HG03520 (cell line): ENCODE data around the gene PPL.

Experiments used
- ATAC-seq: cut with Tn5 transposase; IDR thresholded peaks from one replicate; pipeline ENCODE4 v1.9.1; 2021; ENCODE audit warnings: mild to moderate bottlenecking, moderate library complexity; ENCODE audit not compliant: unreplicated experiment

Gene PPL

DNA sequence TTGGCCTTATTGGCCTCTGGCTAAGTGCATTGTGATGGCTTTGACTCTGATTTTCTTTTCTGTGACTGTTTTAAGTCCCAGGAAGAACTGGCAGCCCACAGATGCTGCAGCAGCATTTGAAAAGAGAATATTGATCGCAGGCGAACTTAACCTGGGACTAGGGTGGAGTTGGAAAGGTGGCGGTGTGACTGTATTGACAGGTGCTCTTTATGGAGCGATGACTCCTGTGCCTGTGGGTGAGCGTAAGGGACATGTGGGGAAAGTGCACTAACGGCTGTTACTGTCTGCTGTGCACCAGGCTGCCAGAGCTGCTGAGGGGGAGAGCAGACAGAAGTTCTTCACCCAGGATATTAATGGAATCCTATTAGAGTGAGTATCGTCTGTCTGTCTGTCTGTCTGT lies 68.4 kb downstream of the PPL start:
- no peak for ATAC-seq

DNA sequence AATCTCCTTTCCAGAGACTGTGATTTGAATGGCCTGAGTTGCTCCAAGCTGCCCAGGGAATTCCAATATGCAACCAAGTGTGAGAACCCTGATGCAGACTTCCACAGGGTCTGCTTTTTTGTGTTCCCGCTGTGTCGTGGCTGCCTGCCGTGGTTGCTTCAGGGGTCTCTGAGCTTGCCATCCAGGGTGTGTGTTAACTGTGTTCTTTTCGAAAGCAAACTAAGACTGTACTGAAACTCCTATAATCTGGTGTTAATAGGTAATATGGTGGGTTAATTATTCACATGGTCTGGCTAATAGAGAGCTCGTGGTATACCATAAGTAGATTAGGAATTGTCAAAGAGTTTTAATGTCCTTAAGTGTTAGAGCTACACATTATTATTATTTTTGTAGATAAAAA lies 68.9 kb downstream of the PPL start:
- ATAC-seq = no peak

DNA sequence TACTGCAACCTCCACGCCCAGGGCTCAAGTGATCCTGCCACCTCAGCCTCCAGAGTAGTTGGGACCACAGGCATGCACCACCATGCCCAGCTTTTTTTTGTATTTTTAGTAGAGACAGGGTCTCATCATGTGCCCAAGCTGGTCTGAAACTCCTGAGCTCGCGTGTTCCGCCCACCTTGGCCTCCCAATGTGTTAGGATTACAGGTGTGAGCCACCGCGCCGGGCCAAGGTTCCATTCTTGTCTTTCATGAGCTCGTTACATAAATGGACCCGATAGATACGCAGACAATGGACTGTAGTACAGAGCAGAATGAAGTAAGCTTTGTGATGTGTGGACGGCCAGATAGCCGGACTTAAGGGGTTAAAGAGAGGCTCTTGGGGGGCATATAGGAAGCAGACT lies 70.4 kb downstream of the PPL start:
- no peak for ATAC-seq

DNA sequence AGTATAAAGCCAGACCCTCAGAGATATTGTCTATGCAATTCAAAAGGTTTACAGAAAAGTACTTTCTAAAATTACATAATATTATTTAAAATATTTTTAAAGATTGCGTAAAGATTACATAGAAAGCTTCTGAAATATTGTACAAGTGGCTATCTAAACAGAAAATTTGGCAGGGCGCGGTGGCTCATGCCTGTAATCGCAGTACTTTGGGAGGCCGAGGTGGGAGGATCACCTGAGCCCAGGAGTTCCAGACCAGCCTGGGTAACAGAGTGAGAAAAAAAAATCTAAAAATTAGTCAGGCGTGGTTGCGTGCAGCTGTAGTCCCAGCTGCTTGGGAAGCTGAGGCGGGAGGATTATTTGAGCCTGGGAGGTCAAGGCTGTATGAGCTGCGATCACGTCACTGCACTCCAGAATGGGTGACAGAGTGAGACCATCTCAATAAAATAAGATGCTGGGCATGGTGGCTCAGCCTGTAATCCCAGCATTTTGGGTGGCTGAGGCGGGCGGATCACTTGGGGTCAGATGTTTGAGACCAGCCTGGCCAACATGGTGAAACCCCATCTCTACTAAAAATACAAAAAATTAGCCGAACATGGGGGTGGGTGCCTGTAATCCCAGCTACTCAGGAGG lies 71.6 kb downstream of the PPL start:
- no peak for ATAC-seq

DNA sequence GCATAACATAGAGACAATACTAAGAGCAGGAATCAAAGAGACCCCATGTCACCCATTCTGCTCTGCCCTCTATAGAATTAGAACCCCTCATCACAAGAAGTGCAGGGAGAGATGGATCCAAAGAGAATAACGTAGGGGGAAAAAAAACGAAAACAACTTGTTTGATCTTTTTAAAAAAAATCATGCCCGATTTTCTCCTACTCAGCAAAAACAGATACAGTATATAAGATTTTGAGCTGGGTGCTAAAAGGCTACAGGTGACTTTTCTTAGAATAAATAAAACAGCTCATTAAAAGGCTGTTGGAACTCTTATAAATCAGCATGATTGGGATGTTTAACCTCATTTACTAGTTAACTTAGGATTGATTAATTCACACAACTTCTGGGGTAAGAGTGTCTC lies 72.2 kb downstream of the PPL start:
- ATAC-seq = no peak

DNA sequence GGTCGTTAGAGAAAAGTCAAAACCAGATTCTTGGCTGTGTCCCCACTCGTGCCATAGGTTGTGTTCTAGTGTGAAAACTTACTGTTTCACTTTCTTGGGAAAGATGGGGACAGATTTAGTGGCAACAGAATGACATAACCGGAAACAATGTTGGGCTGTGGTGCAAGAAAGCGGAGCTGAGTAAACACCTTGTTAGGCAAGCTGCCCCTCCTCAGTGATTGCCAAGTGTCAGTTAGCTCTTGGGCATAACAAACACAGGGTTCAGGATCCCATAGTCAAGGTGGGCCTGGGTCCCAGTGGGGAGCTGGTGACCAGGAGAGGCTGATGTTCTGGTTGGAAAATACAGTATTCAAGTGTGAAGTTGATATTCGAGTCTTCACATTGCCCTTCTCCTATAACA lies 74.3 kb downstream of the PPL start:
- ATAC-seq = no peak

DNA sequence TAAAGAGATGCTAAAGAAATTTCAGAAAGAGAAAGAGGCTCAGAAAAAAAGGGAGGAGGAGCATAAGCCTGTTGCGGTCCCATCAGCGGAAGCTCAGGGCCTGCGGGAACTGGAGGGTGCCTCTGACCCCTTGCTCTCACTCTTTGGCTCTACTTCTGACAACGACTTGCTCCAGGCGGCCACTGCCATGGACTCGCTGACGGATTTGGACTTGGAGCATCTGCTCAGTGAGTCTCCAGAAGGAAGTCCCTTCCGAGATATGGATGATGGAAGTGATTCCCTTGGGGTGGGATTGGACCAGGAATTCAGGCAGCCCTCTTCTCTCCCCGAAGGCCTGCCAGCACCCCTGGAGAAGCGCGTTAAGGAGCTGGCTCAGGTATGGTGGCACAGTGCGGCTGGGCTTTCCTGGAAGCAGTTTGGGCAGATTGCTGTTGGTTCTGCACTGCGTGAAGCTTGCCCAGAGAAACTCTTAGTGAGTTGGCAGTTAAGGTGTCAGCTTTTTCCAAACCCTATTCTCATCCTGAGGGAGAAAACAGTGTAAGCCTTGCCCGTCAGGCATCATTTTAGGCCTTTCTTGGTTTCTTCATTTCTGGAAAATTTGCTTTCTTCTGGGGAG lies 76.1 kb downstream of the PPL start:
- ATAC-seq = no peak

DNA sequence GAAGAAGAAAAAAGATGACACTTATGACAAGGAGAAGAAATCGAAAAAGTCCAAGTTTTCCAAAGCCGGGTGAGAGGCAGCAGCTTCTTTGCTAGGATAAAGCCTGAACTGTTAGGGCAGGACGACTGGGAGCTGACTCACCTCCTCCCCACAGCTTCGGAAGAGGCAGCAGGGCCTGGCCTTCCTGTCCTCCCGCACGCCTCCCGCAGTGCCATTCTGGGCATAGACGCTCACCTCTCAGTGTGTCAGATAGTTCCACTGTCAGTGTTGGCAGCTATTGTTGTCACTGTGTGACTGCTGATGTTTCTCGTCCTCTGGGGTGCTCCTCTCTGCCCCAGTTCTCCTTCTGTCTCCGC lies 77.1 kb downstream of the PPL start:
- no peak for ATAC-seq

DNA sequence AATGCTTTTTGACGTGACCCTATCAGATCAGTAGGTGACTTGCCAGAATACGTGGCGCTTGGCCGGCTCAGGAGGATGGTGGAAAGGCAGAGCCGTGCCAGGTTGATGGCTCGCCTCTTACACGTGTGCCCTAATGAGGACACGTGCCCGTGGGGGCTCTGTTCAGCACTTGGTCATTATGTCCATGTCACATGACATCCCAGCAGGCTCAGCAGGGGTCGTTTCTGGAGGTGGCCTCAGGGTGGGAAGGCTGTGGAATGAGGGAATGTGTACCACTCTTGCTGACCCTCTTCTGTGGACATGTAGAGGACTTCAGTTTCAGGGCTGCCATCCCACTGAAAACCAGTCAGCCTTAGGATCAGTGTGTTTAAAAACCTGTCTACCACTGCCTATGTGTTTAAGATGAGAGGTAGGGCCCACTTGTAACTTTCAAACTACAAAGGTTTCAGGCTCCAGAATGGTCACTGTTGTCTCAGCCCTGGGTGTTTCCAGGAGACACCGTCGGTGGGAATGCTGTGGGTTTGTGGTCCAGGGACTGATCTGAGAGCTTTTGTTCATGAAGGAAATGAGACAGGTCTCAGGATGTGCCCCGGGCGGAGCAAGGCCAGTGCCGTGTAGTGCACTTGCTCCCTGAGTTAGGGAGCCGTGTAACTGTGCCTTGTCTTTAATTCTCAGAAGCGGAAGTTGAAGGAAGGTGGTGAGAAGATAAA lies 77.6 kb downstream of the PPL start:
- ATAC-seq = no peak

DNA sequence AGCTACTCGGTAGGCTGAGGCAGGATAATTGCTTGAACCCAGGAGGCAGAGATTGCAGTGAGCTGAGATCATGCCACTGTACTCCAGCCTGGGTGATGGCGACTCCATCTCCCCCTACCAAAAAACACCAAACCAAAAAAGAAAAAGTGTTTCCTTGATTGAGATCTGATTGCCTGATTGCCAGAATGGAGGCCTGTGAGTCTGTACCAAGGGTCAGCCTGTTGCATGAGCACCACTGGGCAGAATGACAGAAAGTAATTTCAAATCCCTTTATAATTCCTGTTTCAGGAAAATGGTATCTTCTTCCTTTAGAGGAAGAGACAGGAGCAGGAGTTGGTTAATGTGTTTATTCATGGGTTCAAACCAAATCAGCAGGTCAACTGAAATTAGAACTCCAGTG lies 81.1 kb downstream of the PPL start:
- no peak for ATAC-seq

DNA sequence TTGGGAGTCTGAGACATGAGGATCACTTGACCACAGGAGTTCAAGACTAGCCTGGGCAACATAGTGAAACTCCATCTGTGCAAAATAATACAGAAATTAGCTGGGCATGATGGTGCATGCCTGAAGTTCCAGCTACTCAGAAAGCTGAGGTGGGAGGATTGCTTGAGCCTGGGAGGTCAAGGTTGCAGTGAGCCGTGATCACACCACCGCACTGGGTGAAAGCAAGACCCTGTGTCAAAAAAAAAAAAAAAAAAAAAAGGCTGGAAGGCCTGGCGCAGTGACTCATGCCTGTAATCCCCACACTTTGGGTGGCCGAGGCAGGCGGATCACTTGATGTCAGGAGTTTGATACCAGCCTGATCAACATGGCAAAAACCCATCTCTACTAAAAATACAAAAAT lies 81.6 kb downstream of the PPL start:
- ATAC-seq = no peak

DNA sequence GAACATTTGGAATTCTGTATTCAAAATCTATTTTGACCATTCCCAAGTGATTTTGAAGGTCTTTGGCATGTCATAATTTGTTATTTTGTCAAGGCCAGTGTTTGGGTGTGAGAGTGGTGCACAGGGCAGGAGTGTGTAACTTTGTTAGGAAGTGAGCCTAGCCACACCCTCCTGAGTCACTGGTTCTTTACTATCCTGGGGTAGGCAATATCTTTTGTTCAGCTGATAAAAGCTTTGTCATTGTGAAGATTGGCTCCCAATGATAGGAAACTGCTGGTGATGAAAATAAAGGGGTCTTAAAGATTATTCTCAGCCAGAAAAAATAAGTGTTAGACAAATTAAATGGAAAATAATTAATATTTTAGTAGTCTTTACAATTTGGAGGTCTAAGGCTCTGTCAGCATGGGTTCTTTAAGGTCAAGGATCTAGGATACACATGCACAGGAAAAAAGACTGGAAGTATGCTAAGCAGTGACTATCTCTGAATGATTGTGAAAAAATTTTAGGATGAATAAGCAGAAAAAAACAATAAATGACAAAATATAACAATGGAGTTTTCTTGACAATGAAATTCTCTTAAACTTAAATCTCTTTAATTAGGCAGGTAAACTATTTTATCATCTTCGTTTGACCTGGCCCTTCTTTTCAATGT lies 84.6 kb downstream of the PPL start:
- ATAC-seq = no peak

DNA sequence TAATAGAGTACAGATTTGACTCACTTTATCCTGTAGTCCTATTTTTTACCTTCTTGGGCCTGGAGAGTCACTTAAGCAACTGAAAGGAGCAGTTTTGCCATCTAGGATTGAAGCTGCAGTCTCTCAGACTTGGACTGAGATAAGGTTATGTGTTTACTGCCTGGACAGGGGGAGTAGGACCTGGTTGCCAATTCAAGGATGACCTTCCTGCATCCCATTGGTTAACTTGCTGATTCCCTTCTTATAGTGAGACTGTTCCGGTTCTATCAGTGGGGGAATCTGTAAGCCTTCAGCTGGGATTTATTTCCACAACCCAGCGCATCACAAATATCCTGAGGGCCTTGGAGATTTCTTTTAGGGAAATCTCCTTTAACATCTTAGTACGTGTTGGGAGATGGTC lies 86.7 kb downstream of the PPL start:
- ATAC-seq = no peak

DNA sequence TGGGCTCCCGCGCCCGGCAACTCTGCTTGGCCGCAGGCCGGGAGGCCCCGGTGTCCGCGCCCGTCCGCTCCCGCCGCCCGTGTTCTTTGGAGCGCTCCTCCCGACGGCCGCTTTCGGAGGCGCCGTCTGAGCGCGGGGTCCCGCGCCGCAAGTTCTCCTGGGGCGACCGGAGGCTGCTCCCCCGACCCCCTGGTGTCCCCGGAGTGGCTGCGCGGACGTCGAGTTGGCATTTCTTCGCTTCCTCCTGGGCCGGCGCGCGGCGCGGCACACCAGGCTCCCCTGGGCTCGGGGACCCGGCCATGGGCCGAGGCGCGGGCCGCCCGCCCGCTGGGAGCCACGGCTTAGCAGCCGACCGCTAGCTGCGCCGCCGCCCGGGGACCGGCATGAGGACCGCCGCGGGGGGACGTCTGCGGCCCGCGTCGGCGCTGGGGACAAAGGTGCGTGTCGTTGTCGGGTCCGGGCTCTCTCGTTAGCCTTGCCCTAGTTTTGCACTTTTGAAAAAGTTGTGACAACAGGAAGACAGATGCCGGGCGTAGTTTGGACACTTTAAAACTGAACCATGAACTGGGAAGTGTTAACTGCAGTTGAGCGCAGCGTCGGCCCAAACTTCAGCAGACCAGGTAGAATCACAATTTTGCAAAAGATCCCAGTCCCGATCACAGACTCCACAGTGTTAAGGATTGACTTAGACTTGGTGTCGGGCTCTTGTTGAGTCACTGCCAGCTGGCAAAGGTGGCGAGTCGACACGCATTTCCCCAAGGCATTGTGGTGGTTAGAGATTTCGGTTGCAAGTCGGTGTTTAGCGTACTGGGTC lies 89.0 kb downstream of the PPL start:
- no peak for ATAC-seq

DNA sequence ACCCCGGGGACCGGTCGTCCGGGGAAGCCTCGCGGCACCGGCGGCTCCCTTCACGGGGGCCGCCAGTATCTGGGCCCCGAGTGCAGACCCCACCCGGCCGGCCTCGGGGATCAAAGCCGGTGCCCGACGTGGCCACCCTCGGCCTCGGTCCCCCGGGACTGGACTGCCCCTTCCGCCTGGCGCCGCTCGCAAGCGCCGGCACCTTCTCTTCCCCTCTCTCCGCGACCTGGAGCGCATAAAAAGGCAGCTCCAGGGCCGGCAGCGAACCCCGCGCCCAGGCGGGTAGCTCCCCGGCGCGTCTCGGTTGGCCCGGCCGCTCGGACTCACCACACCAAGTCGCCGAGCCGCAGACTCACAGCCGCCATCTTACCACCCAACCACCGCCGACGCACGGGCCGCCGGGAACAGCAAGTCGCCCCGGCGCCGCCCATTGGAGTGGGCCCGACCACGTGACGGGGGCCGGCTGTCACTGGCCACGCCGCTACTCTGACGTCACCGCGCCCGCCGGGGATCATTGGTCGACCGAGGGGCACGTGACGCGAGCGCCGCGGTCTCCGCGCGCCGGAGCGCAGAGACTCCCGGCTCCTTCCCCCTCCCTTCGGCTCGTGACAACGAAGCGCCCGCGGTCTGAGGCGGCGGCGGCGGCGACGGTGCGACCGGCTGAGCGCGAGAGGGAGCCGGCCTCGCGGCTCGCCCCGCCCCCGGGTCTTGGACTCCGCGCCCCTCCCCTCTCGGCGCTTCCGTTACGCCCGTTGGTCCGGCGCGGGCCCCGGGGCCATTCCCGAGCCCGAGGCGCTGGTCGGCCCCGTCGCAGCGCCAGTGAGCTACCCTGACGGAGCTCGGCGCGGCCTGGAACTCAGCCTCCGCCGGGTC lies 89.8 kb downstream of the PPL start, which contains the start of the genes GLYR1 and UBN1:
Gene GLYR1, minus strand, starts transcription at position 388 of the 873 bp plus-strand sequence. Its CDS starts 23 bp downstream, at position 365.
Gene UBN1, plus strand, starts transcription at position 581 of the 873 bp plus-strand sequence. CDS start 5,437 bp downstream, outside the sequence.
- peak; percentile 82 for ATAC-seq

DNA sequence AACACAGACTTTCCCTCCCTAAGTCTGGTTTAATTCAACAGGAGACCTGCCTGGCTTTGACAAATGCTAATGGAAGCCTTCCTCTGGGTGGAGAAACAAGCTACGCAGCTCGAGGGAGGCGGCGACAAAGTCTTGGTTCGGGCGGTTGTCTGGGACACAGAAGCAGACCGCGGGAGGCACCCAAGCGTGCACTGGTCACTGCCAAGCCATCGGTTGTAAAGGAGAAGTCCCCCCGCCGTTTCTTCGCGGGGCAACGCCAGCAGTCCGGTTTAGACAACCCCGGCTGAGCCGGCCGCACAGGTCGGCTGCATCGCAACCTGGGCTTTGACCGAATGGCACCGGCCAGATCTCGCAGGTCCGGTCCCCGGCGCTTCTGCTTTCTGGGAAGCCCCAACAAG lies 90.4 kb downstream of the PPL start:
- peak; percentile 11 for ATAC-seq

DNA sequence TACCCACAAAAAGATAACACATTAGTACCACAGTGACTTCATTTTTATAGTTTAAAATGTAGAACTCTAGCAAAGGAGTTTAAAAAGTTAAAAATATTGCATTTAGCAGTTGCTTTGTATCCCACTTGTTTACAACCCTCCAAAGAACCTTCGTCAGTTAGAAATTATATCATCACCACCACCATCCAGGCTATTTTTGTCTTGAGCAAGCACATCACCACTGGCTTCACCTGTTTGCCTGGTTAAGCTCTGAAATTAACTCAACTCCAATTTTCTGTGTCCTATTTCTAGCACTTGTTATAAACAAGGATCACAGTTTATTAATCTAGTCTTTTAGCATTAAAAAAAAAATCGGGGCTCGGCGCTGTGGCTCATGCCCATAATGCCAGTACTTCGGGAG lies 96.0 kb downstream of the PPL start:
- ATAC-seq = no peak

DNA sequence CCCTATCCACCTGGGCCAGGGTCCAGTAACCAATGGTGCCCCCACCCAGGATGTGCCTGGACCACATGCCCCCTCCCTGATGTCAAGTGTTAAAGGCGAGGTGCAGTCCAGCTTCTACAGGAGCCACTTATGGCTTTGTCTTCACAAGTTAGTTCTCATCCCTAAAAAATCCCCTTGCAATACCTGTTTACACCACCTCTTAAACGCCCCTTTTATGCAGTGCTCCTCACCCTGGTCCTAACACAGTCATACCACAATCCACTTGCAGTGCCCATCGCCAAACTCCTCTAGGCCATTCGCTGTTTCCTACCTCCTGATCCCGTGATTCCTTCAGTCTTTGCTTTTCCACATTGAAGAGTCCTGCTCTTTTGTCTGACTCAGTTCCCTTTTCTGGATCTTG lies 97.0 kb downstream of the PPL start:
- no peak for ATAC-seq

DNA sequence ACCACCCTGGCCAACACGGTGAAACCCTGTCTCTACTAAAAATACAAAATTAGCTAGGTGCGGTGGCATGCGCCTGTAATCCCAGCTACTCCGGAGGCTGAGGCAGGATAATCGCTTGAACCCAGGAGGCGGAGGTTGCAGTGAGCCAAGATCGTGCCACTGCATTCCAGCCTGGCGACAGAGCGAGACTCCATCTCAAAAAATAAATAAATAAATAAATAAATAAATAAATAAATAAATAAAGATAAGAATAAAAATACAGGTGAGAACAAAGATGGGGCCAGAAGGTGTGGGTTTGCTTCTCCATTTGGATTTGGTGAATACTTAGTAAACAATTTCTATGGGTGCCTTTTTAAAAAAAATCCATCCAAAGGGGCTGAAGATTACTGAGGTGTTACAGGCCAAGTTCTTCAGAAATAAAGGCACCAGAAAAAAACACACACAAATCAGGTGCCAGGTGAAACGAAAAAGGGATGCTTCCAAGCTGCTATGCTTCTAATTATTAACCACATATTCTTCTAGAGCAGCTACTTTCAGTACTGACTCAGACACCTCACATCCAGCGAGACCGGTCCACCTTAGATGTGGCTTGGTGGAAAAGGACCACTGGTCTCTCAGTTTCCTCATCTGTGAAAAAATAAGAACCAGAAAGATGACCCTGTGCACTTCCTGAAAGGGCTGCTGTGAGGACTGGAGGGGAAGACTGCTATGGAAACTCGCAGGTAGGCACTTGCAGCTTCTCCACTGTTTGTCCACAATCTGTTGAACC lies 99.0 kb downstream of the PPL start:
- no peak for ATAC-seq
